IMR-90 (cell line): ENCODE data around the gene SLC2A8. TPM values are rescaled to one million over a fixed set of nuclear protein-coding genes. Genes with fewer than 3 reads are reported as not detected.

Experiments used
- ATAC-seq: fragments of 200-7000 bp; cut with Tn5 transposase; 2 replicates; pipeline ENCODE4 v1.9.1; 2020; ENCODE audit warnings: low read depth, mild to moderate bottlenecking, moderate library complexity
- BruUV-seq: library from RNA; stranded (reverse); fragments of 400-500 nt; replicated peaks from 2 replicates; lab custom pipeline; 2021; lab: Mats Ljungman, UMichigan
- CTCF ChIA-PET: fragments of 300-600 bp; formaldehyde crosslinking; extraction: SDS; loops from one replicate; lab custom pipeline; 2021; ENCODE audit warnings: antibody characterized with exemption; lab: Yijun Ruan, JAX
- POLR2A ChIA-PET: fragments of 300-600 bp; sonication (Branson Sonifier 250); formaldehyde crosslinking; loops from one replicate; lab custom pipeline; 2022; ENCODE audit warnings: antibody characterized with exemption; ENCODE audit not compliant: unreplicated experiment; lab: Charles Lee
- DNase-seq: peaks from one replicate; pipeline ENCODE4 v3.0.0; 2013
- H2AFZ ChIP-seq: replicated peaks from 2 replicates; pipeline ENCODE3; 2013; ENCODE audit warnings: low read length, mild to moderate bottlenecking; ENCODE audit not compliant: poor library complexity
- H2AK5ac ChIP-seq: 2 replicates; pipeline ENCODE4 v1.6.1; 2013; ENCODE audit warnings: low read depth, low read length, inconsistent platforms
- H2AK9ac ChIP-seq: replicated peaks from 2 replicates; pipeline ENCODE3; 2013; ENCODE audit warnings: mild to moderate bottlenecking, low read depth, low read length, moderate library complexity; ENCODE audit not compliant: poor library complexity
- H2BK120ac ChIP-seq: 2 replicates; pipeline ENCODE4 v1.6.1; 2013; ENCODE audit warnings: low read depth, low read length, inconsistent platforms
- H2BK15ac ChIP-seq: 3 replicates; pipeline ENCODE4 v1.6.1; 2013; ENCODE audit warnings: low read depth, low read length, inconsistent platforms
- H2BK20ac ChIP-seq: 2 replicates; pipeline ENCODE4 v1.6.1; 2013; ENCODE audit warnings: low read depth, mild to moderate bottlenecking, inconsistent platforms, low read length, moderate library complexity
- H2BK5ac ChIP-seq: 2 replicates; pipeline ENCODE4 v1.6.1; 2013; ENCODE audit warnings: mild to moderate bottlenecking, low read depth, low read length, inconsistent platforms; ENCODE audit not compliant: poor library complexity, severe bottlenecking
- H3K14ac ChIP-seq: replicated peaks from 2 replicates; pipeline ENCODE4 v1.6.1; 2013; ENCODE audit warnings: low read depth, low read length, inconsistent platforms
- H3K18ac ChIP-seq: 2 replicates; pipeline ENCODE4 v1.6.1; 2013; ENCODE audit warnings: low read depth, low read length, control low read depth
- H3K23ac ChIP-seq: 2 replicates; pipeline ENCODE4 v1.6.1; 2013; ENCODE audit warnings: low read depth, low read length, inconsistent platforms
- H3K27ac ChIP-seq: 2 replicates; pipeline ENCODE4 v1.5.1; 2013; ENCODE audit warnings: mild to moderate bottlenecking, control low read depth, low read length; ENCODE audit not compliant: insufficient read depth
- H3K27me3 ChIP-seq: 2 replicates; pipeline ENCODE4 v1.6.1; 2013; ENCODE audit warnings: low read length; ENCODE audit not compliant: control insufficient read depth, insufficient read depth
- H3K36me3 ChIP-seq: 2 replicates; pipeline ENCODE4 v1.6.1; 2013; ENCODE audit warnings: low read length, mixed read lengths; ENCODE audit not compliant: control insufficient read depth, insufficient read depth
- H3K4ac ChIP-seq: 2 replicates; pipeline ENCODE4 v1.6.1; 2013; ENCODE audit warnings: low read depth, low read length, inconsistent platforms
- H3K4me1 ChIP-seq: 2 replicates; pipeline ENCODE4 v1.6.1; 2013; ENCODE audit warnings: low read length, mixed read lengths; ENCODE audit not compliant: control insufficient read depth, insufficient read depth
- H3K4me2 ChIP-seq: 2 replicates; pipeline ENCODE4 v1.6.1; 2013; ENCODE audit warnings: low read depth, mild to moderate bottlenecking, control low read depth, low read length, moderate library complexity
- H3K4me3 ChIP-seq: 2 replicates; pipeline ENCODE4 v1.5.1; 2013; ENCODE audit warnings: low read depth, mild to moderate bottlenecking, control low read depth, low read length, moderate library complexity; ENCODE audit not compliant: insufficient read depth
- H3K56ac ChIP-seq: 2 replicates; pipeline ENCODE4 v1.6.1; 2013; ENCODE audit warnings: low read length, inconsistent platforms; ENCODE audit not compliant: insufficient read depth; ENCODE audit errors: extremely low read depth
- H3K79me1 ChIP-seq, 2 experiments: 2 replicates each; pipeline ENCODE4 v1.6.1; 2013; ENCODE audit warnings: low read length in 2 of 2, inconsistent platforms in 1 of 2, low read depth in 1 of 2
- H3K9ac ChIP-seq: 2 replicates; pipeline ENCODE4 v1.6.1; 2013; ENCODE audit warnings: low read depth, low read length, control low read depth
- H3K9me1 ChIP-seq: 2 replicates; pipeline ENCODE4 v1.6.1; 2013; ENCODE audit warnings: low read length, inconsistent platforms; ENCODE audit not compliant: insufficient read depth
- H3K9me3 ChIP-seq: 2 replicates; pipeline ENCODE4 v1.6.1; 2013; ENCODE audit warnings: low read length; ENCODE audit not compliant: control insufficient read depth, insufficient read depth
- H4K20me1 ChIP-seq: 2 replicates; pipeline ENCODE4 v1.6.1; 2013; ENCODE audit warnings: low read length, inconsistent platforms; ENCODE audit not compliant: insufficient read depth
- H4K5ac ChIP-seq: 2 replicates; pipeline ENCODE4 v1.6.1; 2013; ENCODE audit warnings: mild to moderate bottlenecking, low read depth, low read length, control low read depth
- H4K8ac ChIP-seq, 2 experiments: 2 replicates each; pipeline ENCODE4 v1.6.1; 2013; ENCODE audit warnings: low read depth in 2 of 2, low read length in 2 of 2, control low read depth in 1 of 2, inconsistent platforms in 1 of 2
- H4K91ac ChIP-seq: 2 replicates; pipeline ENCODE4 v1.6.1; 2013; ENCODE audit warnings: low read depth, low read length, inconsistent platforms; ENCODE audit not compliant: insufficient read depth
- BHLHE40 ChIP-seq: fragments of 150-350 bp; IDR thresholded peaks from 2 replicates; pipeline ENCODE4 v1.6.1; 2016; ENCODE audit warnings: mild to moderate bottlenecking, low read depth, low read length
- CEBPB ChIP-seq: IDR thresholded peaks from 2 replicates; pipeline ENCODE4 v1.6.1; 2012; ENCODE audit warnings: low read depth, low read length, improper control_type of control experiment
- CHD1 ChIP-seq: IDR thresholded peaks from 2 replicates; pipeline ENCODE4 v1.6.1; 2012; ENCODE audit warnings: low read depth, low read length, improper control_type of control experiment
- FOS ChIP-seq: fragments of 150-350 bp; IDR thresholded peaks from 2 replicates; pipeline ENCODE4 v1.6.1; 2016; ENCODE audit warnings: low read depth, low read length
- MAFK ChIP-seq: IDR thresholded peaks from 2 replicates; pipeline ENCODE4 v1.6.1; 2012; ENCODE audit warnings: low read depth, low read length, improper control_type of control experiment
- MAZ ChIP-seq: IDR thresholded peaks from 2 replicates; pipeline ENCODE4 v1.6.1; 2012; ENCODE audit warnings: low read depth, mild to moderate bottlenecking, low read length, improper control_type of control experiment, moderate library complexity, borderline replicate concordance
- MXI1 ChIP-seq: IDR thresholded peaks from 2 replicates; pipeline ENCODE4 v1.6.1; 2012; ENCODE audit warnings: low read depth, mild to moderate bottlenecking, low read length, moderate library complexity, borderline replicate concordance
- NFE2L2 ChIP-seq: fragments of 150-350 bp; IDR thresholded peaks from 2 replicates; pipeline ENCODE4 v1.6.1; 2016; ENCODE audit warnings: low read depth, mild to moderate bottlenecking, low read length
- POLR2A ChIP-seq: IDR thresholded peaks from 2 replicates; pipeline ENCODE4 v1.6.1; 2012; ENCODE audit warnings: mild to moderate bottlenecking, low read depth, low read length
- RAD21 ChIP-seq: IDR thresholded peaks from 2 replicates; pipeline ENCODE4 v1.6.1; 2012; ENCODE audit warnings: low read length, improper control_type of control experiment
- RCOR1 ChIP-seq: IDR thresholded peaks from 2 replicates; pipeline ENCODE4 v1.6.1; 2012; ENCODE audit warnings: mild to moderate bottlenecking, low read length, improper control_type of control experiment; ENCODE audit not compliant: insufficient replicate concordance
- RFX5 ChIP-seq: IDR thresholded peaks from 2 replicates; pipeline ENCODE4 v1.8.0; 2012; ENCODE audit warnings: low read depth, mild to moderate bottlenecking, low read length, moderate library complexity
- WGBS, 2 experiments: methylation state at CpG; one replicate each; pipeline versions ENCODE4 v1.1.5 to v1.1.7; 2013; ENCODE audit warnings: missing lambda C conversion rate in 2 of 2; ENCODE audit not compliant: insufficient read length in 1 of 2; ENCODE audit errors: extremely low coverage in 2 of 2; 5-methylcytosine and 5-hydroxymethylcytosine counted together
- dilution Hi-C: fragments of 300-500 bp; cut with HindIII; formaldehyde crosslinking; loops from one replicate; pipeline ENCODE4 v1.14.3; 2018; ENCODE audit warnings: low sequenced_read_pairs; ENCODE audit not compliant: unreplicated experiment
- in situ Hi-C: fragments of 300-500 bp; cut with MboI; formaldehyde crosslinking; loops from 3 replicates; pipeline ENCODE4 v1.14.3; 2019; ENCODE audit warnings: low sequenced_read_pairs, inconsistent platforms, mixed read lengths
- intact Hi-C: fragments of 100-400 bp; cut with micrococcal nuclease; formaldehyde crosslinking; loops from 2 replicates; pipeline ENCODE4 v1.10.0; 2022
- polyA plus RNA-seq, 3 experiments: library from polyadenylated mRNA; depleted of rRNA; stranded (reverse); fragments of >200 nt; gene quantifications; 2 replicates each; pipeline ENCODE4 v1.2.3, GENCODE V29; 2012; ENCODE audit warnings: low replicate concordance in 1 of 3
- total RNA-seq: library from RNA; depleted of rRNA; stranded (reverse); fragments of >200 nt; gene quantifications from 2 replicates; pipeline ENCODE4 v1.2.3, GENCODE V29; 2012
- TF ChIP-seq, protein P1 (sequence below): fragments of 150-350 bp; IDR thresholded peaks from 2 replicates; pipeline ENCODE4 v1.6.1; 2016; ENCODE audit warnings: low read depth, mild to moderate bottlenecking, low read length, moderate library complexity, borderline replicate concordance
- TF ChIP-seq, protein P2 (sequence below): fragments of 150-350 bp; IDR thresholded peaks from 2 replicates; pipeline ENCODE4 v1.6.1; 2017; ENCODE audit warnings: mild to moderate bottlenecking, antibody characterized with exemption, low read length, low read depth
- TF ChIP-seq, protein P3 (sequence below): conservative IDR thresholded peaks from 2 replicates; pipeline ENCODE4 v1.5.1; 2012; ENCODE audit warnings: mild to moderate bottlenecking, low read depth, low read length, improper control_type of control experiment

The SLC2A8 gene
- total and polyA plus RNA-seq, 2 of the 4 experiments (the other 2 are of a cell fraction) = 9.0 to 12.0 TPM

DNA sequence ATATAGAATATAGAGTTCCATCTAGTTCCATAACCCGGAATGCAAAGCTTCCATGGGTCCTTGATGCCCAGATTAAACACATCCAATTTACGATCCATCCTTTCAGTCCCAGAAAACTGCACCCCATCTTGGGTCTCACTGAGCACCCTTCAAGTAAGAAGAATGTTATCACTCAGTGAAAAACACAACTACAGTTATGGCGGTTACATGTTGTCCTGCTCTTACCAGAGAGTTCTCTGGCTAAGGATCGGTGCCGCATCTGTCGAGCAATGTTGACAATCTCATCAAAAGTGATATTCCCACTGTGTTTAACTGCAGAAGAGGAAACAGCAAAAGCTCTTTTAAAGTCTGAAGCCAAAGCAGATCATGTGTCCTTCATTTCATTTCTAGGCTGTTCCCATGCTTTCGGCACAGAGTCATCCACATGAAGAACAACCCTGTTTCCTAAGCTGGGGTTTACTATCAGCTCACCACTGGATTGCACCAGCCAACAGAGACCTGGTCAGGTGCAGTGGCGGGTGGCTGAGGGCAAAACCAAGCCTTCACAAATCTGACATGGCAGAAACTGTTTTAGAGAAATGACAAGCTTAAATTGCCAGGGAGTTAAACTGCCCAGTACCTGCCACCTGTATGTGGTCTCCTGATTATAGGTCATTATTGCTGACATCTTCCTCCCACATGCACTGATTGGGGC, 51.3 kb downstream of the SLC2A8 start:
- Histone ChIP-seq H3K18ac (no peak overlapping the region), H3K23ac (peak overlapping the region; percentile 32; the same call in 1 of the 2 replicates), H2AFZ (no peak overlapping the region), H3K79me1 (peaks cover 21 to 83% of the 10 kb centered on the region in 2 experiments), H4K8ac (no peak overlapping the region), H4K20me1 (peaks cover 74% of the 10 kb centered on the region), H2BK5ac (no peak overlapping the region), H2BK20ac (no peak overlapping the region), H3K9me1 (peaks cover 21% of the 10 kb centered on the region), H3K9me3 (peaks cover 16% of the 10 kb centered on the region), H2AK5ac (no peak overlapping the region), H2BK120ac (no peak overlapping the region), H3K27me3 (no peaks in the 10 kb centered on the region), H3K36me3 (peaks cover 67% of the 10 kb centered on the region), H3K4ac (no peak overlapping the region), H3K4me1 (peaks cover 15% of the 10 kb centered on the region), H3K4me3 (no peak overlapping the region), H3K9ac (no peak overlapping the region), H3K4me2 (peak overlapping the region; percentile 19), H2AK9ac (no peak overlapping the region), H3K27ac (no peak overlapping the region), H4K5ac (no peak overlapping the region), H4K91ac (no peak overlapping the region), H2BK15ac (no peak overlapping the region), H3K56ac (no peak overlapping the region), H3K14ac (no peak overlapping the region; the same call in 1 of the 2 replicates)
- ATAC-seq (no peak), DNase-seq (no peak)
- dilution Hi-C loops (no loop called here), in situ Hi-C loops (no loop called here), intact Hi-C loops (no loop called here)
- POLR2A ChIA-PET = no interaction called here
- BruUV-seq = no TSS peak
- CTCF ChIA-PET = interaction anchor here (0.6 kb wide), 1 partner anchor 96 kb away, joined by 3 read pairs; no protein-coding TSS in a partner anchor
- 100% methylated on average over 4 of the region's 8 CpGs; no CpG with 5 or more reads in 1 of the 2 experiments for WGBS, 2 experiments
- TF ChIP-seq RFX5 (no peak), MAZ (no peak), FOS (no peak), MXI1 (no peak), CHD1 (no peak), MAFK (no peak), CEBPB (no peak), RAD21 (no peak), POLR2A (no peak), RCOR1 (no peak), NFE2L2 (no peak), BHLHE40 (no peak)
- TF ChIP-seq, protein P1, sequence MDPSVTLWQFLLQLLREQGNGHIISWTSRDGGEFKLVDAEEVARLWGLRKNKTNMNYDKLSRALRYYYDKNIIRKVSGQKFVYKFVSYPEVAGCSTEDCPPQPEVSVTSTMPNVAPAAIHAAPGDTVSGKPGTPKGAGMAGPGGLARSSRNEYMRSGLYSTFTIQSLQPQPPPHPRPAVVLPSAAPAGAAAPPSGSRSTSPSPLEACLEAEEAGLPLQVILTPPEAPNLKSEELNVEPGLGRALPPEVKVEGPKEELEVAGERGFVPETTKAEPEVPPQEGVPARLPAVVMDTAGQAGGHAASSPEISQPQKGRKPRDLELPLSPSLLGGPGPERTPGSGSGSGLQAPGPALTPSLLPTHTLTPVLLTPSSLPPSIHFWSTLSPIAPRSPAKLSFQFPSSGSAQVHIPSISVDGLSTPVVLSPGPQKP = no peak
- TF ChIP-seq, protein P2, sequence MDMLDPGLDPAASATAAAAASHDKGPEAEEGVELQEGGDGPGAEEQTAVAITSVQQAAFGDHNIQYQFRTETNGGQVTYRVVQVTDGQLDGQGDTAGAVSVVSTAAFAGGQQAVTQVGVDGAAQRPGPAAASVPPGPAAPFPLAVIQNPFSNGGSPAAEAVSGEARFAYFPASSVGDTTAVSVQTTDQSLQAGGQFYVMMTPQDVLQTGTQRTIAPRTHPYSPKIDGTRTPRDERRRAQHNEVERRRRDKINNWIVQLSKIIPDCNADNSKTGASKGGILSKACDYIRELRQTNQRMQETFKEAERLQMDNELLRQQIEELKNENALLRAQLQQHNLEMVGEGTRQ = no peak
- TF ChIP-seq, protein P3, sequence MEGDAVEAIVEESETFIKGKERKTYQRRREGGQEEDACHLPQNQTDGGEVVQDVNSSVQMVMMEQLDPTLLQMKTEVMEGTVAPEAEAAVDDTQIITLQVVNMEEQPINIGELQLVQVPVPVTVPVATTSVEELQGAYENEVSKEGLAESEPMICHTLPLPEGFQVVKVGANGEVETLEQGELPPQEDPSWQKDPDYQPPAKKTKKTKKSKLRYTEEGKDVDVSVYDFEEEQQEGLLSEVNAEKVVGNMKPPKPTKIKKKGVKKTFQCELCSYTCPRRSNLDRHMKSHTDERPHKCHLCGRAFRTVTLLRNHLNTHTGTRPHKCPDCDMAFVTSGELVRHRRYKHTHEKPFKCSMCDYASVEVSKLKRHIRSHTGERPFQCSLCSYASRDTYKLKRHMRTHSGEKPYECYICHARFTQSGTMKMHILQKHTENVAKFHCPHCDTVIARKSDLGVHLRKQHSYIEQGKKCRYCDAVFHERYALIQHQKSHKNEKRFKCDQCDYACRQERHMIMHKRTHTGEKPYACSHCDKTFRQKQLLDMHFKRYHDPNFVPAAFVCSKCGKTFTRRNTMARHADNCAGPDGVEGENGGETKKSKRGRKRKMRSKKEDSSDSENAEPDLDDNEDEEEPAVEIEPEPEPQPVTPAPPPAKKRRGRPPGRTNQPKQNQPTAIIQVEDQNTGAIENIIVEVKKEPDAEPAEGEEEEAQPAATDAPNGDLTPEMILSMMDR = no peak
